DOHH2 (cell line): ENCODE data around the gene HOXB3.

ENCODE experiments used
- H3F3A ChIP-seq: fragments of 200-600 bp; sonication (generic), shearing (Covaris generic); 2 replicates; pipeline ENCODE4 v1.6.0; 2016; ENCODE audit warnings: antibody characterized with exemption, mild to moderate bottlenecking; ENCODE audit not compliant: control insufficient read depth, insufficient read depth
- H3K27ac ChIP-seq: fragments of 200-600 bp; sonication (generic); 2 replicates; pipeline ENCODE4 v1.5.1; 2014; ENCODE audit warnings: low read depth, mild to moderate bottlenecking, low read length, moderate library complexity
- H3K27me3 ChIP-seq: fragments of 200-600 bp; sonication (generic); 2 replicates; pipeline ENCODE4 v1.6.1; 2014; ENCODE audit warnings: mild to moderate bottlenecking, low read length, mixed read lengths; ENCODE audit not compliant: control insufficient read depth
- H3K36me3 ChIP-seq: fragments of 200-600 bp; sonication (generic); 2 replicates; pipeline ENCODE4 v1.6.1; 2014; ENCODE audit warnings: mild to moderate bottlenecking, low read length, moderate library complexity, mixed read lengths; ENCODE audit not compliant: control insufficient read depth
- H3K4me1 ChIP-seq: fragments of 200-600 bp; sonication (generic); 2 replicates; pipeline ENCODE4 v1.6.1; 2014; ENCODE audit warnings: mild to moderate bottlenecking, low read length, mixed read lengths; ENCODE audit not compliant: control insufficient read depth
- H3K4me2 ChIP-seq: fragments of 200-600 bp; sonication (generic); 2 replicates; pipeline ENCODE4 v1.6.0; 2014; ENCODE audit warnings: mild to moderate bottlenecking, low read length, moderate library complexity
- H3K4me3 ChIP-seq: fragments of 200-600 bp; sonication (generic); 2 replicates; pipeline ENCODE4 v1.5.1; 2014; ENCODE audit warnings: mild to moderate bottlenecking, low read length, mixed read lengths
- H3K79me2 ChIP-seq: fragments of 200-600 bp; sonication (generic); 2 replicates; pipeline ENCODE4 v1.6.1; 2014; ENCODE audit warnings: mild to moderate bottlenecking, low read length, mixed read lengths; ENCODE audit not compliant: control insufficient read depth
- H3K9me2 ChIP-seq: fragments of 200-600 bp; sonication (generic); replicated peaks from 2 replicates; pipeline ENCODE4 v1.6.1; 2014; ENCODE audit warnings: mild to moderate bottlenecking, low read length, mixed read lengths; ENCODE audit not compliant: control insufficient read depth
- H3K9me3 ChIP-seq: fragments of 200-600 bp; sonication (generic); 2 replicates; pipeline ENCODE4 v1.6.1; 2014; ENCODE audit warnings: antibody characterized with exemption, low read length, mixed read lengths; ENCODE audit not compliant: control insufficient read depth, insufficient read depth
- H4K20me1 ChIP-seq: fragments of 200-600 bp; sonication (generic); 2 replicates; pipeline ENCODE4 v1.6.0; 2014; ENCODE audit warnings: low read depth, mild to moderate bottlenecking, antibody characterized with exemption, low read length, moderate library complexity; ENCODE audit not compliant: control insufficient read depth, insufficient read depth
- CTCF ChIP-seq: fragments of 200-600 bp; sonication (generic); IDR thresholded peaks from one replicate; pipeline ENCODE4 v1.5.1; 2014; ENCODE audit warnings: antibody characterized with exemption, mild to moderate bottlenecking, low read depth, low read length; ENCODE audit not compliant: poor library complexity, severe bottlenecking
- EZH2phosphoT487 ChIP-seq: fragments of 200-600 bp; sonication (generic); IDR thresholded peaks from 2 replicates; pipeline ENCODE4 v1.6.1; 2017; ENCODE audit warnings: borderline replicate concordance, mild to moderate bottlenecking, antibody characterized with exemption, low read length, moderate library complexity, mixed read lengths

HOXB3 gene

GRCh38 chr17:48532261-48532660 is 57.8 kb downstream of the HOXB3 start:
- H3K4me2 ChIP-seq, result no peak overlapping the region
- TF ChIP-seq EZH2phosphoT487 (no peak), CTCF (no peak)
- H4K20me1 ChIP-seq, result no peaks in the 10 kb centered on the region
- peaks cover 10% of the 10 kb centered on the region for H3K27me3 ChIP-seq
- H3K79me2 ChIP-seq, result no peaks in the 10 kb centered on the region
- no peaks in the 10 kb centered on the region for H3K9me3 ChIP-seq
- no peaks in the 10 kb centered on the region for H3K4me1 ChIP-seq
- H3F3A ChIP-seq, result no peaks in the 10 kb centered on the region
- no peak overlapping the region for H3K27ac ChIP-seq
- no peaks in the 10 kb centered on the region for H3K9me2 ChIP-seq
- no peak overlapping the region for H3K4me3 ChIP-seq
- H3K36me3 ChIP-seq, result no peaks in the 10 kb centered on the region

GRCh38 chr17:48530887-48531272 is 59.2 kb downstream of the HOXB3 start, which contains the start of gene HOXB1:
Gene HOXB1 (minus strand): TSS chr17:48531011. CDS start chr17:48530904, 107 bp downstream.
- H3K36me3 ChIP-seq, result no peaks in the 10 kb centered on the region
- H3K27ac ChIP-seq, result no peak within 1 kb of the TSS
- peaks cover 7% of the 10 kb centered on the region for H3K27me3 ChIP-seq
- no peaks in the 10 kb centered on the region for H3F3A ChIP-seq
- no peaks in the 10 kb centered on the region for H3K4me1 ChIP-seq
- H3K9me2 ChIP-seq, result no peaks in the 10 kb centered on the region
- no peaks in the 10 kb centered on the region for H3K79me2 ChIP-seq
- no peaks in the 10 kb centered on the region; the same call in 1 of the 2 replicates for H4K20me1 ChIP-seq
- H3K9me3 ChIP-seq, result no peaks in the 10 kb centered on the region
- H3K4me2 ChIP-seq, result no peak within 1 kb of the TSS
- no peak within 1 kb of the TSS for H3K4me3 ChIP-seq
- TF ChIP-seq CTCF (no peak), EZH2phosphoT487 (no peak)

- Histone ChIP-seq H3K27ac (no peak overlapping the region), H3K4me3 (no peak overlapping the region), H3K9me3 (no peaks in the 10 kb centered on the region), H3K4me2 (no peak overlapping the region), H3K4me1 (no peaks in the 10 kb centered on the region), H3K36me3 (no peaks in the 10 kb centered on the region), H3F3A (no peaks in the 10 kb centered on the region), H3K9me2 (no peaks in the 10 kb centered on the region), H3K27me3 (peaks cover 4% of the 10 kb centered on the region; the same call in 1 of the 2 replicates), H3K79me2 (no peaks in the 10 kb centered on the region), H4K20me1 (no peaks in the 10 kb centered on the region; the same call in 1 of the 2 replicates)
- TF ChIP-seq EZH2phosphoT487 (no peak), CTCF (no peak)
Observed at GRCh38 chr17:48530208-48530886, 59.7 kb downstream of the HOXB3 start.
